ENCODE results near the gene EMC7. TPM values are rescaled to one million over a fixed set of nuclear protein-coding genes. Genes with fewer than 3 reads are reported as not detected.
"Not testable (repeated sequence)": the region's sequence is repeated elsewhere in the genome, so short reads cannot be mapped to it uniquely, and the experiment has no call there.

The EMC7 gene
- total and polyA plus RNA-seq, 10 of the 15 experiments (the other 5 are each of a cell fraction or from before 2014, with no cell fraction given): 16.5 to 88.9 (median 45.0) TPM

DNA sequence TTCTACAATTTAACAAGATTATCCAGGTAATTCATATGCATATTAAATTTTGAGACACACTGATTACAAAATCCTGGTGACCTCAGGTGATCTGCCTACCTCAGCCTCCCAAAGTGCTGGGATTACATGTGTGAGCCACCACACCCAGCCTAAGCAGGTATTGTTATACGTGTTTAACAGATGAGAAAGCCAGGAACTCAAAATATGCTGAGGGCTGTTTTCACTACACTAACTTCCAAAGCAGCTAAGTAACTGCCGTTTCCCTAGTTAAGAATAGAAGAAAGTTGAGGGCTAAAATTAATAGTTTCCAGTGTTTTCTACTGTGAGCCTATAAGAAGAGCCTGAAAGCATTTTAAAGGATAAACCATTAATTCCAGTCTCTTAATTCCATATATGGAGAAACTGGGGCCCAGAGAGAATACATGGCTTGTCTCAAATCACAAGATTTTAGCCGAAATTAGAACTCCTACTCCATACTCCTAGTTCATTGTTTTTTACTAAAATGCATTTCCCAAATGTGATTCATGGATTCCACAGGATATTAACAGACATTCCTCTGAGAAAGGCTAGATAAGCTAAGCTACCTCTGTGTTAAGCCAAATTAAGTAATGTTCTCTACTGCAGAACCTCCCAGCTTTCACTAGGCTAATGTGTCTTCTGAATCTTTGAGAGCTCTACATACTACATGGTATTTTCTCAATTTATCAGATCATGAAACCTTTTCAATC is 45.6 kb downstream of the EMC7 start (continued):
- TF ChIP-seq CHD1 (IDR thresholded peaks at IDR 0.05; ENCODE audit: low read depth, low read length): no peak

DNA sequence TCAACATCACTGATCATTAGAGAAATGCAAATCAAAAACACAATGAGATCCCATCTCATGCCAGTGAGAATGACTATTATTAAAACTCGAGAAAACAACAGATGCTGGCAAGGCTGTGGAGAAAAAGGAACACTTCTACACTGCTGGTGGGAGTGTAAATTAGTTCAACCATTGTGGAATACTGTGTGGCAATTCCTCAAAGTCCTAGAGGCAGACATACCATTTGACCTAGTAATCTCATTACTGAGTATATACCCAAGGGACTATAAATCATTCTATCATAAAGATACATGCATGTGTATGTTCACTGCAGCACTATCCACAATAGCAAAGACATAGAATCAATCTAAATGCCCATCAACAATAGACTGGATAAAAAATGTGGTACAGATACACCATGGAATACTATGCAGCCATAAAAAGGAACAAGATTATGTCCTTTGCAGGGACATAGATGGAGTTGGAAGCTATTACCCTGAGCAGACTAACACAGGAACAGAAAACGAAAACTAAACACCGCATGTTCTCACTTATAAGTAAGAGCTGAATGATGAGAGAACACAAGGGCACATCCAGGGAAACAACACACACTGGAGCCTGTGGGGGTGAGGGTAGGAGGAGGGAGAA is 47.5 kb downstream of the EMC7 start:
- RAD21 ChIA-PET (ENCODE audit: unreplicated experiment): no interaction called here
- Histone ChIP-seq H3K4me1 (ENCODE audit: control insufficient read depth, insufficient read depth, low read length) (no peaks in the 10 kb centered on the region), H3K4me3 (no peak overlapping the region), H3K9me3 (replicated peaks; ENCODE audit: control insufficient read depth, insufficient read depth, low read length) (no peaks in the 10 kb centered on the region; the same call in 1 of the 3 replicates), H3K4me2 (ENCODE audit: control insufficient read depth, insufficient read depth) (no peak overlapping the region), H3K27me3 (replicated peaks in 1 of 2; ENCODE audit: control insufficient read depth in 2 of 2, insufficient read depth in 2 of 2, low read length in 1 of 2) (no peaks in the 10 kb centered on the region), H3K27ac (ENCODE audit: control insufficient read depth, insufficient read depth) (no peak overlapping the region), H3K9ac (ENCODE audit: control insufficient read depth, insufficient read depth, low read length) (no peak overlapping the region), H3K36me3 (ENCODE audit: control insufficient read depth in 2 of 2, insufficient read depth in 2 of 2, low read length in 1 of 2) (no peaks in the 10 kb centered on the region), H4K20me1 (ENCODE audit: control insufficient read depth, insufficient read depth) (no peaks in the 10 kb centered on the region), H3K79me2 (ENCODE audit: control insufficient read depth, insufficient read depth, low read length) (no peaks in the 10 kb centered on the region), H2AFZ (ENCODE audit: control insufficient read depth, low read depth, low read length) (no peak overlapping the region)
- TF ChIP-seq, protein P1, sequence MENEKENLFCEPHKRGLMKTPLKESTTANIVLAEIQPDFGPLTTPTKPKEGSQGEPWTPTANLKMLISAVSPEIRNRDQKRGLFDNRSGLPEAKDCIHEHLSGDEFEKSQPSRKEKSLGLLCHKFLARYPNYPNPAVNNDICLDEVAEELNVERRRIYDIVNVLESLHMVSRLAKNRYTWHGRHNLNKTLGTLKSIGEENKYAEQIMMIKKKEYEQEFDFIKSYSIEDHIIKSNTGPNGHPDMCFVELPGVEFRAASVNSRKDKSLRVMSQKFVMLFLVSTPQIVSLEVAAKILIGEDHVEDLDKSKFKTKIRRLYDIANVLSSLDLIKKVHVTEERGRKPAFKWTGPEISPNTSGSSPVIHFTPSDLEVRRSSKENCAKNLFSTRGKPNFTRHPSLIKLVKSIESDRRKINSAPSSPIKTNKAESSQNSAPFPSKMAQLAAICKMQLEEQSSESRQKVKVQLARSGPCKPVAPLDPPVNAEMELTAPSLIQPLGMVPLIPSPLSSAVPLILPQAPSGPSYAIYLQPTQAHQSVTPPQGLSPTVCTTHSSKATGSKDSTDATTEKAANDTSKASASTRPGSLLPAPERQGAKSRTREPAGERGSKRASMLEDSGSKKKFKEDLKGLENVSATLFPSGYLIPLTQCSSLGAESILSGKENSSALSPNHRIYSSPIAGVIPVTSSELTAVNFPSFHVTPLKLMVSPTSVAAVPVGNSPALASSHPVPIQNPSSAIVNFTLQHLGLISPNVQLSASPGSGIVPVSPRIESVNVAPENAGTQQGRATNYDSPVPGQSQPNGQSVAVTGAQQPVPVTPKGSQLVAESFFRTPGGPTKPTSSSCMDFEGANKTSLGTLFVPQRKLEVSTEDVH (IDR thresholded peaks at IDR 0.05; ENCODE audit: low read depth, partially characterized antibody): no peak
- TF ChIP-seq, protein P2, sequence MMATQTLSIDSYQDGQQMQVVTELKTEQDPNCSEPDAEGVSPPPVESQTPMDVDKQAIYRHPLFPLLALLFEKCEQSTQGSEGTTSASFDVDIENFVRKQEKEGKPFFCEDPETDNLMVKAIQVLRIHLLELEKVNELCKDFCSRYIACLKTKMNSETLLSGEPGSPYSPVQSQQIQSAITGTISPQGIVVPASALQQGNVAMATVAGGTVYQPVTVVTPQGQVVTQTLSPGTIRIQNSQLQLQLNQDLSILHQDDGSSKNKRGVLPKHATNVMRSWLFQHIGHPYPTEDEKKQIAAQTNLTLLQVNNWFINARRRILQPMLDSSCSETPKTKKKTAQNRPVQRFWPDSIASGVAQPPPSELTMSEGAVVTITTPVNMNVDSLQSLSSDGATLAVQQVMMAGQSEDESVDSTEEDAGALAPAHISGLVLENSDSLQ (IDR thresholded peaks at IDR 0.05): no peak
- FAIRE-seq (no peak), ATAC-seq (no peak), DNase-seq (ENCODE audit: low read depth, low spot score) (no peak)
- POLR2A ChIA-PET: no interaction called here
- WGBS (ENCODE audit: insufficient coverage, insufficient replicate concordance, low lambda C conversion rate, missing lambda C conversion rate): 83% methylated on average over 3 of the region's 3 CpGs
- BruUV-seq (replicated peaks): no TSS peak
- CTCF ChIA-PET: no interaction called here
- intact Hi-C loops (cut with micrococcal nuclease; ENCODE audit: unreplicated experiment): no loop called here
- SMC1A ChIA-PET (ENCODE audit: uncharacterized antibody, unreplicated experiment): no interaction called here
- in situ Hi-C loops (cut with MboI): loop anchor here (25.0 kb wide), 1 partner anchor 533 kb away; the partner anchor contains the start of gene GOLGA8B

DNA sequence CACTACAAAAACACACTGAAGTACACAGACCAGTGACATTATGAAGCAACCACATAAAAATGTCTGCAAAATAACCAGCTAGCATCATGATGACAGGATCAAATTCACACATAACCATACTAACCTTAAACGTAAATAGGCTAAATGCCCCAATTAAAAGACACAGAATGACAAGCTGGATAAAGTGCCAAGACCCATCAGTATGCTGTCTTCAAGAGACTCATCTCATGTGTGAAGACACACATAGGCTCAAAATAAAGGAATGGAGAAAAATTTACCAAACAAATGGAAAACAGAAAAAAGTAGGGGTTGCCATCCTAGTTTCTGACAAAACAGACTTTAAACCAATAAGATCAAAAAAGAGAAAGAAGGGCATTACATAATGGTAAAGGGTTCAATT is 51.3 kb downstream of the EMC7 start:
- ChIA-PET SMC1A (ENCODE audit: uncharacterized antibody, unreplicated experiment) (interaction anchor here (0.9 kb wide), 1 partner anchor 10 kb away, joined by 3 read pairs; no protein-coding TSS in a partner anchor), CTCF (interaction anchor here (1.6 to 2.3 kb wide), 2 partner anchors 10 kb away, joined by 4 to 12 read pairs; no protein-coding TSS in a partner anchor)
- WGBS (ENCODE audit: insufficient coverage, insufficient replicate concordance, low lambda C conversion rate, missing lambda C conversion rate): 26% methylated on average over 1 of the region's 1 CpG
- H3K4me2 ChIP-seq (ENCODE audit: control insufficient read depth, insufficient read depth); ATAC-seq; H4K20me1 ChIP-seq (ENCODE audit: control insufficient read depth, insufficient read depth); H3K4me1 ChIP-seq (ENCODE audit: control insufficient read depth, insufficient read depth, low read length); H2AFZ ChIP-seq (ENCODE audit: control insufficient read depth, low read depth, low read length); intact Hi-C loops (cut with micrococcal nuclease; ENCODE audit: unreplicated experiment); H3K36me3 ChIP-seq (ENCODE audit: control insufficient read depth in 2 of 2, insufficient read depth in 2 of 2, low read length in 1 of 2); RAD21 ChIA-PET (ENCODE audit: unreplicated experiment); H3K27ac ChIP-seq (ENCODE audit: control insufficient read depth, insufficient read depth); FAIRE-seq; BruUV-seq (replicated peaks); DNase-seq (ENCODE audit: low read depth, low spot score); H3K9me3 ChIP-seq (replicated peaks; ENCODE audit: control insufficient read depth, insufficient read depth, low read length); POLR2A ChIA-PET; H3K79me2 ChIP-seq (ENCODE audit: control insufficient read depth, insufficient read depth, low read length); H3K27me3 ChIP-seq (replicated peaks in 1 of 2; ENCODE audit: control insufficient read depth in 2 of 2, insufficient read depth in 2 of 2, low read length in 1 of 2); H3K9ac ChIP-seq (ENCODE audit: control insufficient read depth, insufficient read depth, low read length); H3K4me3 ChIP-seq: not testable (repeated sequence)
- in situ Hi-C loops (cut with MboI): loop anchor here (25.0 kb wide), 1 partner anchor 537 kb away; the partner anchor contains the start of gene GOLGA8B
